CD4-positive, alpha-beta memory T cell (primary cell): ENCODE data around the gene RFTN2. TPM values are rescaled to one million over a fixed set of nuclear protein-coding genes. Genes with fewer than 3 reads are reported as not detected.
"Not testable (repeated sequence)": the region's sequence is repeated elsewhere in the genome, so short reads cannot be mapped to it uniquely, and the experiment has no call there.

ENCODE experiments used
- CTCF ChIA-PET: fragments of 350-600 bp; sonication (Branson Sonifier 250); formaldehyde crosslinking; loops from one replicate; lab custom pipeline; 2021; ENCODE audit warnings: inconsistent platforms; ENCODE audit not compliant: partially characterized antibody; lab: Charles Lee
- POLR2A ChIA-PET: fragments of 350-600 bp; sonication (Branson Sonifier 250); formaldehyde crosslinking; loops from one replicate; lab custom pipeline; 2021; ENCODE audit not compliant: partially characterized antibody; lab: Charles Lee
- DNase-seq, 5 donors: peaks; one replicate each; pipeline versions ENCODE4 v3.0.0 to v3.0.0-alpha.2; 2020 to 2022; ENCODE audit warnings: mixed read lengths in 1 of 5
- H3K27ac ChIP-seq: one replicate; pipeline ENCODE4 v1.7.0; 2013; ENCODE audit warnings: low read depth, low read length
- H3K27me3 ChIP-seq: 2 replicates; pipeline ENCODE4 v1.7.0; 2013; ENCODE audit warnings: mild to moderate bottlenecking, low read length, moderate library complexity; ENCODE audit not compliant: insufficient read depth
- H3K36me3 ChIP-seq: 2 replicates; pipeline ENCODE4 v1.7.0; 2013; ENCODE audit warnings: mild to moderate bottlenecking, low read length, moderate library complexity; ENCODE audit not compliant: insufficient read depth
- H3K4me1 ChIP-seq: 2 replicates; pipeline ENCODE4 v1.7.0; 2013; ENCODE audit warnings: mild to moderate bottlenecking, low read length, moderate library complexity; ENCODE audit not compliant: insufficient read depth
- H3K4me3 ChIP-seq, 2 donors: one replicate each; pipeline ENCODE4 v1.7.0; 2013; ENCODE audit warnings: low read length in 2 of 2, mild to moderate bottlenecking in 1 of 2
- H3K9me3 ChIP-seq, 2 donors: one replicate each; pipeline ENCODE4 v1.7.0; 2013; ENCODE audit warnings: low read length in 2 of 2, control low read depth in 1 of 2; ENCODE audit not compliant: control insufficient read depth in 1 of 2
- H3K27ac Mint-ChIP-seq, 7 donors: one replicate each; pipeline ENCODE4 v1.8.0; 2020 to 2021; ENCODE audit warnings: mixed read lengths in 7 of 7, mild to moderate bottlenecking in 6 of 7, inconsistent platforms in 3 of 7, moderate library complexity in 3 of 7
- H3K27me3 Mint-ChIP-seq, 2 donors: one replicate each; pipeline ENCODE4 v1.8.0; 2020 to 2021; ENCODE audit warnings: mixed read lengths in 2 of 2
- H3K36me3 Mint-ChIP-seq, 2 donors: one replicate each; pipeline ENCODE4 v1.8.0; 2020 to 2021; ENCODE audit warnings: mixed read lengths in 2 of 2, inconsistent platforms in 1 of 2, mild to moderate bottlenecking in 1 of 2
- H3K4me1 Mint-ChIP-seq, 4 donors: one replicate each; pipeline ENCODE4 v1.8.0; 2020 to 2021; ENCODE audit warnings: mixed read lengths in 4 of 4, mild to moderate bottlenecking in 1 of 4
- H3K4me3 Mint-ChIP-seq, 8 donors: one replicate each; pipeline ENCODE4 v1.8.0; 2020 to 2021; ENCODE audit warnings: mixed read lengths in 8 of 8, mild to moderate bottlenecking in 7 of 8, moderate library complexity in 6 of 8, inconsistent platforms in 3 of 8
- H3K9me3 Mint-ChIP-seq, 8 donors: one replicate each; pipeline ENCODE4 v1.8.0; 2020 to 2021; ENCODE audit warnings: mixed read lengths in 8 of 8, mild to moderate bottlenecking in 5 of 8, inconsistent platforms in 3 of 8, moderate library complexity in 1 of 8
- intact Hi-C: fragments of 100-400 bp; cut with micrococcal nuclease; formaldehyde crosslinking; loops from one replicate; pipeline ENCODE4 v1.15.1; 2023
- polyA plus RNA-seq, 2 donors: library from polyadenylated mRNA; unstranded; fragments of 300-500 nt; fragmentation: Illumina TruSeq; gene quantifications; one replicate each; pipeline ENCODE4 v1.2.3, GENCODE V29; 2021
- total RNA-seq, 2 experiments: library from RNA; stranded (reverse); gene quantifications; one replicate each; pipeline ENCODE4 v1.2.3, GENCODE V29; 2021

RFTN2 gene
- total and polyA plus RNA-seq, 4 experiments from 2014 or later = 0.37 TPM; not detected in 3

DNA sequence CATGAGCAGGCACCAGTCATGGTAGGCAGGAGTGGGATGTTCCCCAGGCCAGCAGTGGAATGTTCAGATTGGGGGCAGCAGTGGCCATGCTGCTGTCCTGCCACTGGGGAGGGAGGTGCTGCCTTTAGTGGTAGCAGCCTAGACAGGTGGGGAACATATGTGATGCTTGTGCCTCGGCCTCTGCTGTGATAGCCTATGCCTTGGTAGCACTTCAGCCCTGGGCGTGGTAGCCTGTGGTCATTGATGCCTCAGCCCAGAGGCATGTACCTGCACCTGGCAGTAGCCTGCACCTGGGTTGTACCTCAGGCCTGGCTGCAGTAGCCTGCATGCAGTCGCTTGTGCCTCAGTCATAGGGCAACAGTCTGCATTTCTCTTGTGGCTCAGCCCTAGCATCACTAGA, 7.1 kb downstream of the RFTN2 start:
- Histone ChIP-seq H3K4me1 (no peaks in the 10 kb centered on the region), H3K27ac (no peak overlapping the region), H3K27me3 (no peaks in the 10 kb centered on the region), H3K4me3 (no peak overlapping the region), H3K9me3 (no peaks in the 10 kb centered on the region), H3K36me3 (no peaks in the 10 kb centered on the region)
- Mint-ChIP-seq H3K9me3 (peaks cover 0 to 35% (median 20%) of the 10 kb centered on the region in 8 donors), H3K4me1 (no peaks in the 10 kb centered on the region), H3K27me3 (peaks cover 8 to 9% of the 10 kb centered on the region in 2 donors), H3K27ac (no peak overlapping the region), H3K36me3 (peaks cover 1 to 24% of the 10 kb centered on the region in 2 donors), H3K4me3 (no peak overlapping the region)
- no peak for DNase-seq
- intact Hi-C loops = no loop called here
- POLR2A ChIA-PET = no interaction called here
- CTCF ChIA-PET = no interaction called here

DNA sequence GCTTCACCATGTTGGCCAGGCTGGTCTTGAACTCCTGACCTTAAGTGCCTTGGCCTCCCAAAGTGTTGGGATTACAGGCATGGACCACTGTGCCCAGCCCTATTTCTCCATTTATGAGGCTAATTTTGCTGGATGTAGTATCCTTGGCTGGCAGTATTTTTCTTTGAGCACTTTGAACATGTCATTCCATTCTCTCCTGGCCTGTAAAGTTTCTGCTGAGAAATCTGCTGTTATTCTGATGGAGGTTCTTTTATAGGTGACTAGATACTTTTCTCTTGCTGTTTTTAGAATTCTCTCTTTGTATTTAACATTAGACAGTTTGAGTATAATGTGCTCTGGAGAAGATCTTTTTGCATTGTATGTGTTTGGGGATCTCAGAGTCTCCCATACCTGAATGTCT, 9.1 kb downstream of the RFTN2 start:
- intact Hi-C loops = no loop called here
- DNase-seq = no peak
- peaks cover 0 to 5% (median 1%) of the 10 kb centered on the region in 4 donors for H3K4me1 Mint-ChIP-seq
- Histone ChIP-seq H3K4me3 (no peak overlapping the region), H3K27ac (no peak overlapping the region), H3K36me3 (no peaks in the 10 kb centered on the region), H3K27me3 (no peaks in the 10 kb centered on the region), H3K9me3 (no peaks in the 10 kb centered on the region), H3K4me1 (no peaks in the 10 kb centered on the region)
- H3K4me3 Mint-ChIP-seq = no peak overlapping the region
- H3K27ac Mint-ChIP-seq = no peak overlapping the region
- peaks cover 1 to 24% of the 10 kb centered on the region in 2 donors for H3K36me3 Mint-ChIP-seq
- H3K9me3 Mint-ChIP-seq = peaks cover 0 to 35% (median 20%) of the 10 kb centered on the region in 8 donors
- H3K27me3 Mint-ChIP-seq = peaks cover 5 to 11% of the 10 kb centered on the region in 2 donors
- ChIA-PET POLR2A (no interaction called here), CTCF (no interaction called here)

- no peaks in the 10 kb centered on the region for H3K27me3 ChIP-seq
- intact Hi-C loops = no loop called here
- H3K9me3 ChIP-seq = no peaks in the 10 kb centered on the region
- Mint-ChIP-seq H3K36me3 (peaks cover 1 to 12% of the 10 kb centered on the region in 2 donors), H3K27ac (no peak overlapping the region), H3K4me1 (peaks cover 0 to 5% (median 1%) of the 10 kb centered on the region in 4 donors), H3K4me3 (no peak overlapping the region), H3K27me3 (peaks cover 0 to 2% of the 10 kb centered on the region in 2 donors), H3K9me3 (peaks cover 0 to 20% (median 14%) of the 10 kb centered on the region in 8 donors)
- DNase-seq = no peak
- H3K27ac ChIP-seq = no peak overlapping the region
- no peak overlapping the region for H3K4me3 ChIP-seq
- no peaks in the 10 kb centered on the region for H3K36me3 ChIP-seq
- no peaks in the 10 kb centered on the region for H3K4me1 ChIP-seq
- ChIA-PET POLR2A (no interaction called here), CTCF (no interaction called here)
These were observed 13.8 kb downstream of the RFTN2 start for GRCh38 chr2:197661626-197662025.

- ChIA-PET POLR2A (no interaction called here), CTCF (no interaction called here)
- Histone ChIP-seq H3K4me1 (no peaks in the 10 kb centered on the region), H3K36me3 (no peaks in the 10 kb centered on the region), H3K4me3 (no peak overlapping the region), H3K27ac (no peak overlapping the region), H3K27me3 (no peaks in the 10 kb centered on the region), H3K9me3 (no peaks in the 10 kb centered on the region)
- Mint-ChIP-seq H3K27me3 (peaks cover 0 to 2% of the 10 kb centered on the region in 2 donors), H3K27ac (no peak overlapping the region), H3K9me3 (no peaks in the 10 kb centered on the region), H3K4me3 (no peak overlapping the region), H3K36me3 (no peaks in the 10 kb centered on the region), H3K4me1 (peaks cover 0 to 5% (median 1%) of the 10 kb centered on the region in 4 donors)
- intact Hi-C loops = no loop called here
- no peak for DNase-seq
These were observed 17.8 kb downstream of the RFTN2 start for GRCh38 chr2:197657562-197657961.

- Mint-ChIP-seq H3K4me3 (no peak overlapping the region), H3K27me3 (peaks cover 13 to 17% of the 10 kb centered on the region in 2 donors), H3K9me3 (no peaks in the 10 kb centered on the region), H3K36me3 (no peaks in the 10 kb centered on the region), H3K4me1 (no peaks in the 10 kb centered on the region), H3K27ac (no peak overlapping the region)
- H3K4me3 ChIP-seq = no peak overlapping the region
- DNase-seq = no peak
- H3K9me3 ChIP-seq = no peaks in the 10 kb centered on the region
- CTCF ChIA-PET = no interaction called here
- H3K27ac ChIP-seq = no peak overlapping the region
- H3K36me3 ChIP-seq = no peaks in the 10 kb centered on the region
- intact Hi-C loops = no loop called here
- no peaks in the 10 kb centered on the region for H3K4me1 ChIP-seq
- POLR2A ChIA-PET = no interaction called here
- H3K27me3 ChIP-seq = peaks cover 3% of the 10 kb centered on the region
These were observed 27.3 kb downstream of the RFTN2 start for GRCh38 chr2:197647961-197648690.

DNA sequence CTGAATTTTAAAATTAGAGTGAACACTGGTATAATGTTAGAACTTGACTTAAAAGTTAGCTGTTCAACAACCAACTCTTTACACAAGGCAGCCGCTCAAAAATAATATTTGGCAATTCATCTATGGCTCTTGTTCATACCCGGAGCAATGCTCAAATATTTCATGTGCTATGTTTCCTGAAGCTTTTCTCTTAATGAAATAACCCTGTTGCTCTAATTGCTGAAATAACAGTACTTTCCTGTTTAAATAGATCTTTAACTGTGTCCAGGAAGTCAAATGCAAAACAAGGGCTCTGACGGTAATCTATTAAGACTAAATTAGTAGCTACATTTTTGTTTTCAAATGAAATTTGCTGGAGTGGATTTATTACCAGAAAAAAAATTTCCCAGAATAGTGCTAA, 33.7 kb downstream of the RFTN2 start:
- Histone ChIP-seq H3K9me3 (no peaks in the 10 kb centered on the region), H3K27ac (no peak overlapping the region), H3K27me3 (peaks cover 3% of the 10 kb centered on the region), H3K36me3 (no peaks in the 10 kb centered on the region), H3K4me1 (no peaks in the 10 kb centered on the region), H3K4me3 (no peak overlapping the region)
- peaks cover 17 to 22% of the 10 kb centered on the region in 2 donors for H3K27me3 Mint-ChIP-seq
- H3K4me3 Mint-ChIP-seq = peak overlapping the region in 1 of 8 donors; percentile 22
- no peak overlapping the region for H3K27ac Mint-ChIP-seq
- DNase-seq = no peak
- peaks cover 0 to 7% (median 1%) of the 10 kb centered on the region in 4 donors for H3K4me1 Mint-ChIP-seq
- ChIA-PET POLR2A (interaction anchor here (1.2 kb wide), 1 partner anchor 63 kb away, joined by 6 read pairs; the partner anchor contains the start of gene MARS2), CTCF (no interaction called here)
- no peaks in the 10 kb centered on the region for H3K36me3 Mint-ChIP-seq
- peaks cover 0 to 5% (median 0%) of the 10 kb centered on the region in 8 donors for H3K9me3 Mint-ChIP-seq
- intact Hi-C loops = no loop called here

GRCh38 chr2:197640571-197641122, 34.7 kb downstream of the RFTN2 start:
- peaks cover 16 to 17% of the 10 kb centered on the region in 2 donors for H3K27me3 Mint-ChIP-seq

More at GRCh38 chr2:197640571-197641122, 34.7 kb downstream of the RFTN2 start:
- H3K9me3 ChIP-seq, H3K27me3 ChIP-seq, DNase-seq, H3K36me3 Mint-ChIP-seq, H3K27ac ChIP-seq, H3K4me3 ChIP-seq, intact Hi-C loops, H3K4me1 ChIP-seq, H3K4me1 Mint-ChIP-seq, H3K9me3 Mint-ChIP-seq, H3K36me3 ChIP-seq: not testable (repeated sequence)
- POLR2A ChIA-PET = interaction anchor here (1.2 to 1.6 kb wide), 2 partner anchors 64 to 66 kb away, joined by 6 read pairs; partner anchors contain the start of gene MARS2
- Mint-ChIP-seq H3K4me3 (peak overlapping the region; percentile 43 to 85 (median 76)), H3K27ac (peak overlapping the region in 5 of 7 donors; percentile 17 to 78 (median 55))
- CTCF ChIA-PET = interaction anchor here (0.8 kb wide), 1 partner anchor 64 kb away, joined by 4 read pairs; the partner anchor contains the start of gene MARS2
